K562 (cell line): Measurements from ENCODE around the gene SLC31A1. TPM values are rescaled to one million over a fixed set of nuclear protein-coding genes. Genes with fewer than 3 reads are reported as not detected.

Source experiments
- ATAC-seq: fragments of 200-7000 bp; cut with Tn5 transposase; 3 replicates; pipeline ENCODE4 v1.9.1; 2020; ENCODE audit warnings: moderate library complexity
- BruUV-seq: library from RNA; stranded (reverse); fragments of 400-500 nt; replicated peaks from 2 replicates; lab custom pipeline; 2021; lab: Mats Ljungman, UMichigan
- CTCF ChIA-PET: fragments of 300-600 bp; formaldehyde crosslinking; extraction: SDS; loops from one replicate; lab custom pipeline; 2021; ENCODE audit warnings: low intra/inter-chr PET ratio; lab: Yijun Ruan, JAX
- POLR2A ChIA-PET: fragments of 300-600, 350-650 bp; sonication (Branson Sonifier 250); formaldehyde crosslinking; extraction: SDS; loops from one replicate; lab custom pipeline; 2021; ENCODE audit warnings: antibody characterized with exemption, inconsistent platforms; lab: Yijun Ruan, JAX
- DNase-seq, 4 experiments: peaks; one replicate each; pipeline versions ENCODE4 v3.0.0 to v3.0.0-alpha.2; 2011 to 2018; ENCODE audit warnings: low spot score in 3 of 4, mixed read lengths in 3 of 4; ENCODE audit errors: extremely low read depth in 1 of 4
- FAIRE-seq: peaks from 2 replicates; lab custom pipeline; 2011; peaks lifted over from hg19 to GRCh38; lab: Jason Lieb, UNC
- H2AFZ ChIP-seq: 2 replicates; pipeline ENCODE4 v1.6.0; 2011; ENCODE audit warnings: low read depth, low read length, control low read depth, inconsistent platforms
- H3K27ac ChIP-seq: fragments of 200-600 bp; 3 replicates; pipeline ENCODE4 v1.8.0; 2011; ENCODE audit warnings: low read depth, mild to moderate bottlenecking, control low read depth, inconsistent platforms, low read length, moderate library complexity, mixed read lengths; ENCODE audit errors: extremely low read depth
- H3K27me3 ChIP-seq, 2 experiments: fragments of 300-600 bp in 1 of 2; 2 replicates in 1 of 2; 3 replicates in 1 of 2; pipeline versions ENCODE4 v1.6.0 to v1.8.0; 2011; ENCODE audit warnings: inconsistent platforms in 2 of 2, low read length in 2 of 2, mild to moderate bottlenecking in 1 of 2, mixed read lengths in 1 of 2, moderate library complexity in 1 of 2; ENCODE audit not compliant: control insufficient read depth in 2 of 2, insufficient read depth in 2 of 2
- H3K36me3 ChIP-seq: fragments of 300-600 bp; 3 replicates; pipeline ENCODE4 v1.8.0; 2011; ENCODE audit warnings: mild to moderate bottlenecking, low read length, inconsistent platforms; ENCODE audit not compliant: control insufficient read depth, insufficient read depth
- H3K4me1 ChIP-seq, 2 experiments: fragments of 200-600 bp in 1 of 2; replicated peaks in 1 of 2; 2 replicates in 1 of 2; 3 replicates in 1 of 2; pipeline versions ENCODE4 v1.5.1 to v1.8.0; 2011; ENCODE audit warnings: inconsistent platforms in 2 of 2, low read length in 2 of 2, mild to moderate bottlenecking in 1 of 2, mixed read lengths in 1 of 2, moderate library complexity in 1 of 2; ENCODE audit not compliant: control insufficient read depth in 2 of 2, insufficient read depth in 2 of 2
- H3K4me2 ChIP-seq: 2 replicates; pipeline ENCODE4 v1.6.1; 2011; ENCODE audit warnings: low read length, control low read depth, inconsistent platforms, mixed read lengths; ENCODE audit not compliant: insufficient read depth
- H3K4me3 ChIP-seq: fragments of 200-600 bp; sonication (generic), shearing (Covaris generic); 2 replicates; pipeline ENCODE4 v1.5.1; 2016; ENCODE audit warnings: control low read depth, inconsistent platforms
- H3K79me2 ChIP-seq: fragments of 200-600 bp; 3 replicates; pipeline ENCODE4 v1.8.0; 2011; ENCODE audit warnings: low read length, inconsistent platforms; ENCODE audit not compliant: control insufficient read depth, insufficient read depth
- H3K9ac ChIP-seq, 2 experiments: 2 replicates each; pipeline versions ENCODE4 v1.6.0 to v1.6.1; 2011; ENCODE audit warnings: low read depth in 2 of 2, low read length in 2 of 2, control low read depth in 1 of 2, inconsistent platforms in 1 of 2, mild to moderate bottlenecking in 1 of 2, mixed read lengths in 1 of 2; ENCODE audit not compliant: insufficient read depth in 1 of 2
- H3K9me1 ChIP-seq: one replicate; pipeline ENCODE4 v1.6.0; 2011; ENCODE audit warnings: inconsistent platforms, mild to moderate bottlenecking, low read length, moderate library complexity; ENCODE audit not compliant: control insufficient read depth, insufficient read depth
- H3K9me3 ChIP-seq: replicated peaks from 2 replicates; pipeline ENCODE4 v1.5.1; 2011; ENCODE audit warnings: low read depth, low read length, inconsistent platforms; ENCODE audit not compliant: control insufficient read depth, insufficient read depth
- H4K20me1 ChIP-seq: replicated peaks from 2 replicates; pipeline ENCODE4 v1.6.1; 2011; ENCODE audit warnings: low read length, inconsistent platforms, mixed read lengths; ENCODE audit not compliant: control insufficient read depth, insufficient read depth
- ATF6 ChIP-seq: sonication (generic); formaldehyde crosslinking; IDR thresholded peaks from 2 replicates; pipeline ENCODE4 v1.4.0; 2020; ENCODE audit warnings: mild to moderate bottlenecking, missing genetic modification reagents
- BCOR ChIP-seq: fragments of 450-650 bp; IDR thresholded peaks from 2 replicates; pipeline ENCODE4 v1.6.1; 2016
- CAMTA2 ChIP-seq: fragments of 250-450 bp; sonication (Bioruptor Pico); conservative IDR thresholded peaks from 2 replicates; pipeline ENCODE4 v1.5.1; 2022
- CBFB ChIP-seq: sonication (generic); formaldehyde crosslinking; IDR thresholded peaks from 2 replicates; pipeline ENCODE4 v1.4.0; 2020; ENCODE audit warnings: mild to moderate bottlenecking, missing genetic modification reagents
- CEBPB ChIP-seq: fragments of 450-650 bp; IDR thresholded peaks from 2 replicates; pipeline ENCODE4 v1.6.1; 2016; ENCODE audit warnings: missing genetic modification characterization, missing compliant biosample characterization
- CREB3L1 ChIP-seq: fragments of 450-650 bp; IDR thresholded peaks from 2 replicates; pipeline ENCODE4 v1.6.1; 2014; ENCODE audit warnings: low read depth, mild to moderate bottlenecking, moderate library complexity, borderline replicate concordance
- FOXM1 ChIP-seq, 2 experiments: fragments of 450-650 bp in 1 of 2; sonication (generic) in 1 of 2; formaldehyde crosslinking in 1 of 2; IDR thresholded peaks; 2 replicates each; pipeline versions ENCODE4 v1.6.1 to v1.9.0; 2017 to 2022; ENCODE audit warnings: low read depth in 2 of 2, mild to moderate bottlenecking in 2 of 2, missing genetic modification reagents in 1 of 2, moderate library complexity in 1 of 2
- KDM2B ChIP-seq: fragments of 250-450 bp; sonication (Bioruptor Pico); IDR thresholded peaks from 2 replicates; pipeline ENCODE4 v1.8.0; 2021; ENCODE audit warnings: mild to moderate bottlenecking, moderate library complexity
- LARP7 ChIP-seq: fragments of 450-650 bp; IDR thresholded peaks from 2 replicates; pipeline ENCODE4 v1.6.1; 2016
- MAFG ChIP-seq: fragments of 450-650 bp; conservative IDR thresholded peaks from 2 replicates; pipeline ENCODE4 v1.6.1; 2016; ENCODE audit warnings: missing genetic modification characterization, missing compliant biosample characterization
- POLR2B ChIP-seq: fragments of 450-650 bp; IDR thresholded peaks from 2 replicates; pipeline ENCODE4 v1.6.1; 2018; ENCODE audit warnings: low read depth; ENCODE audit not compliant: partially characterized antibody
- POLR2H ChIP-seq: IDR thresholded peaks from 2 replicates; pipeline ENCODE4 v1.6.1; 2016; ENCODE audit warnings: missing genetic modification characterization, low read depth, mild to moderate bottlenecking, control low read depth, missing compliant biosample characterization, moderate library complexity
- RNF219 ChIP-seq: fragments of 250-450 bp; sonication (Bioruptor Pico); IDR thresholded peaks from 2 replicates; pipeline ENCODE4 v1.5.0; 2022; ENCODE audit warnings: mild to moderate bottlenecking
- TRIM24 ChIP-seq, 2 experiments: fragments of 450-650 bp; IDR thresholded peaks; 2 replicates each; pipeline ENCODE4 v1.6.1; 2016
- ZC3H4 ChIP-seq: sonication (generic); formaldehyde crosslinking; IDR thresholded peaks from 2 replicates; pipeline ENCODE4 v1.9.0; 2021; ENCODE audit warnings: missing genetic modification reagents, borderline replicate concordance
- ZNF124 ChIP-seq: sonication (generic); formaldehyde crosslinking; IDR thresholded peaks from 2 replicates; pipeline ENCODE4 v1.8.1; 2022; ENCODE audit warnings: missing genetic modification reagents
- ZNF224 ChIP-seq: sonication (generic); formaldehyde crosslinking; IDR thresholded peaks from 2 replicates; pipeline ENCODE4 v1.8.0; 2022; ENCODE audit warnings: mild to moderate bottlenecking, missing genetic modification reagents
- ZNF551 ChIP-seq: fragments of 250-450 bp; sonication (Bioruptor Pico); IDR thresholded peaks from 2 replicates; pipeline ENCODE4 v1.5.0; 2021; ENCODE audit warnings: mild to moderate bottlenecking, moderate library complexity
- ZNF766 ChIP-seq: fragments of 200-800 bp; sonication (Bioruptor generic); conservative IDR thresholded peaks from 2 replicates; pipeline ENCODE4 v1.6.1; 2016; ENCODE audit warnings: missing genetic modification characterization, missing compliant biosample characterization
- WGBS: fragments of 100-300 bp; shearing (Covaris generic); methylation state at CpG from one replicate; pipeline ENCODE4 v1.1.6; 2016; ENCODE audit warnings: low coverage, mixed read lengths; ENCODE audit not compliant: insufficient coverage; ENCODE audit errors: missing lambda C conversion rate; 5-methylcytosine and 5-hydroxymethylcytosine counted together
- in situ Hi-C: fragments of 300-500 bp; cut with MboI; formaldehyde crosslinking; loops from 4 replicates; pipeline ENCODE4 v1.15.0; 2018; ENCODE audit warnings: inconsistent platforms, mixed read lengths
- intact Hi-C: fragments of 100-400 bp; cut with micrococcal nuclease; formaldehyde crosslinking; loops from 2 replicates; pipeline ENCODE4 v1.14.2; 2022
- polyA plus RNA-seq, 8 experiments: library from polyadenylated mRNA; depleted of rRNA in 4 of 8; stranded (reverse) in 5 of 8; unstranded in 3 of 8; fragments of >200 nt; fragmentation: Nextera tagmentation in 2 of 8; fragmentation: Illumina TruSeq in 1 of 8; extraction: Ambion mirVana in 2 of 8; extraction: Trizol in 1 of 8; gene quantifications; 2 replicates each; pipeline versions ENCODE4 v1.2.1 to v1.2.3, GENCODE V29; 2011 to 2014; ENCODE audit warnings: inconsistent platforms in 1 of 8, missing spikeins in 1 of 8
- total RNA-seq, 7 experiments: library from RNA; depleted of rRNA in 6 of 7; stranded (reverse); fragments of >200 nt in 6 of 7; fragmentation: Illumina TruSeq in 2 of 7; extraction: Trizol in 2 of 7; gene quantifications; 2 replicates each; pipeline versions ENCODE4 v1.2.1 to v1.2.3, GENCODE V29; 2011 to 2021; ENCODE audit warnings: low replicate concordance in 1 of 7

Gene SLC31A1
- total and polyA plus RNA-seq, 9 of the 15 experiments (the other 6 are each of a cell fraction or from before 2014, with no cell fraction given) = 15.4 to 40.7 (median 25.9) TPM

DNA sequence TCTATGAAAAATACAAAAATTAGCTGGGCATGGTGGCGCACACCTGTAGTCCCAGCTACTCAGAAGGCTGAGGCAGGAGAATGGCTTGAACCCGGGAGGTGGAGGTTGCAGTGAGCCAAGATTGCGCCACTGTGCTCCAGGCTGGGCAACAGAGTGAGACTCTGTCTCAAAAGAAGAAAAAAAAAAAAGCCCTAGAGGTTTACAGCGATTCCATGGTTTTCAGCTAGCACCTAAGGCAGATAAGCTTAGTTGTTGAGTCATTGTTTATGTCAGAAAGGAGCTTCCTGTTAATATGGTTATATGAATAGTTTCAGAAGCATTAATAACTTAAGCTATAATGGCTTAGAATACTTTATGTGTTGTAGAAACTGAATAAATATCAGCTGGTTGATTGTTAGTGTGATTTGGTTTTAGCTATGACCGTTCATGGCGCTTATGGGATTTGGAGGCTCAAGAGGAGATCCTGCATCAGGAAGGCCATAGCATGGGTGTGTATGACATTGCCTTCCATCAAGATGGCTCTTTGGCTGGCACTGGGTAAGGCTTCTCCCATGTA lies 68.8 kb downstream of the SLC31A1 start:
- ChIA-PET POLR2A (interaction anchor here (0.5 to 2.0 kb wide), 7 partner anchors 9 to 840 kb away, joined by 3 to 8 read pairs (median 4); partner anchors contain the start of genes CDC26 and PRPF4), CTCF (no interaction called here)
- Histone ChIP-seq H2AFZ (no peak overlapping the region), H3K9me1 (no peaks in the 10 kb centered on the region), H3K4me3 (no peak overlapping the region), H4K20me1 (0 out of 2 replicates have a peak, but pooled peaks cover 3% of the 10 kb centered on the region), H3K4me1 (peaks cover 0 to 5% of the 10 kb centered on the region in 2 experiments; a peak in 2 of 5 replicates), H3K79me2 (no peaks in the 10 kb centered on the region), H3K36me3 (peaks cover 80% of the 10 kb centered on the region), H3K27me3 (no peaks in the 10 kb centered on the region), H3K4me2 (no peak overlapping the region), H3K27ac (peak overlapping the region; percentile 53; the same call in 1 of the 3 replicates), H3K9ac (no peak overlapping the region), H3K9me3 (no peaks in the 10 kb centered on the region)
- DNase-seq (no peak), FAIRE-seq (no peak), ATAC-seq (0 out of 3 replicates have a peak, but pooled peaks have one; percentile 21)
- intact Hi-C loops = no loop called here
- 81% methylated on average over 6 of the region's 6 CpGs for WGBS
- BruUV-seq = no TSS peak
- in situ Hi-C loops = no loop called here
- TF ChIP-seq TRIM24 (IDR thresholded peaks at IDR 0.05) = no peak
- TF ChIP-seq BCOR = peak; percentile 25; the same call in 1 of the 2 replicates
- no peak for TF ChIP-seq ZNF551 (CRISPR knock-in tag)
- peak; percentile 93 for TF ChIP-seq ZNF766 (CRISPR knock-in tag)
- TF ChIP-seq ZNF224 (CRISPR knock-in tag) = no peak
- TF ChIP-seq ZC3H4 = no peak
- TF ChIP-seq ZNF124 = no peak
- TF ChIP-seq LARP7 = no peak
- no peak for TF ChIP-seq CAMTA2 (CRISPR knock-in tag)
- TF ChIP-seq KDM2B (CRISPR knock-in tag) = no peak
- no peak for TF ChIP-seq CBFB
- peak; percentile 56 for TF ChIP-seq MAFG (tag)
- no peak for TF ChIP-seq CREB3L1
- peak; percentile 77 for TF ChIP-seq CEBPB (tag)
- TF ChIP-seq POLR2H (tag) = no peak
- TF ChIP-seq RNF219 (CRISPR knock-in tag) = no peak
- TF ChIP-seq POLR2B = no peak
- TF ChIP-seq ATF6 = no peak
- TF ChIP-seq FOXM1 (IDR thresholded peaks at IDR 0.05; ENCODE audit: low read depth) = no peak
- TF ChIP-seq FOXM1 (CRISPR knock-in tag; IDR thresholded peaks at IDR 0.05; ENCODE audit: low read depth) = no peak
